GM19372 (cell line): Measurements from ENCODE around the gene CREBBP.

ENCODE experiments used
- ATAC-seq: cut with Tn5 transposase; IDR thresholded peaks from one replicate; pipeline ENCODE4 v1.9.1; 2021; ENCODE audit warnings: mild to moderate bottlenecking, low read depth, moderate library complexity; ENCODE audit not compliant: unreplicated experiment

CREBBP gene

GRCh38 chr16:3774156-3774767 lies 106.3 kb downstream of the CREBBP start:
- no peak for ATAC-seq

GRCh38 chr16:3773663-3774062 lies 106.8 kb downstream of the CREBBP start:
- ATAC-seq, result no peak

GRCh38 chr16:3771513-3771912 lies 109.0 kb downstream of the CREBBP start:
- no peak for ATAC-seq

GRCh38 chr16:3770530-3770929 lies 110.0 kb downstream of the CREBBP start:
- no peak for ATAC-seq

GRCh38 chr16:3769942-3770341 lies 110.6 kb downstream of the CREBBP start:
- ATAC-seq, result no peak

- ATAC-seq, result no peak
Measured at GRCh38 chr16:3769013-3769412, 111.5 kb downstream of the CREBBP start.

- ATAC-seq, result no peak
Measured at GRCh38 chr16:3767333-3767986, 113.1 kb downstream of the CREBBP start.

DNA sequence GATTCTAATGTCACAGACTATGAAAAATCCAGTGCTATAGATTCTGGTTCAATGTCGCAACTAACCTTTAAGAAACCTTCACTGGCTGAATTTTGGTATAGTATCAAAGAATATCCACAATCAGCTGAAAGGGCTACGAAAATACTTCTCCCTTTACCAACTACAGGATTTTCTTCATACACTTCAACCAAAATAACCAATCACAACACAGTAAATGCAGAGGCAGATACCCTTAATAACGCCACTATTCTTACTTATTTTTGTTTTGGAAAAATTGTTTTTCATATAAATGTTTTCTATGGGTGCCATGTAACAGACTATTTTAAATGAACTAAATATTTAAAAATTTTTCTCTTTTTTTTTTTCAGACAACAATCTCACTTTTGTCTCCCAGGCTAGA lies 114.3 kb downstream of the CREBBP start:
- ATAC-seq, result no peak

GRCh38 chr16:3764409-3764808 lies 116.1 kb downstream of the CREBBP start:
- ATAC-seq, result no peak

DNA sequence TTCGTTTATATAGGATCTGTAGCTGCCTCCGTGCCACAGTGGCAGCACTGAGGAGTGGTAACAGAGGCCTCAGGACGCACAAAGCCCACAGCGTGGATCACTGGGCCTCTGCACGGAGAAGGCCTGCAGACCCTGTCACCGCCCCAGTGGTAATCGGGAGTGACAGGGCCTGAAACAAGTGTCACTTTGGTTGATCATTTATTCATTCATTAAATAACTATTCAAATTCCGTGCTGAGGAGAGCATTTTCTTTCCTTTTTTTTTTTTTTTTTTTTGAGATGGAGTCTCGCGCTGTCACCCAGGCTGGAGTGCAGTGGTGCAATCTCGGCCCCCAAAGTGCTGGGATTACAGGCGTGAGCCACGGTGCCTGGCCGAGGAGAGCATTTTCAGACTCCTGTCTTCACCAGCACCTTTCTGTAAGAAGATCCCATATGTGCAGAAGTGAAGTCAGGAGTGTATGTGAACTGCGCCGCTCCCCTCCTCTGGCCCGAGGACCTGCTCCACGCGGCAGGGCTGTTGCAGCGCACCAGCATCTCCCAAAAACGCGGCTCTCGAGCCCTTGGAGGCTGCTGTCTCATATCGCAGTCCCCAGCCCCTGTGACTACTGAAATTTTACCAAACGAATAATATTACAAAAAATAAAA lies 118.3 kb downstream of the CREBBP start:
- ATAC-seq, result no peak

- ATAC-seq, result no peak
Measured at GRCh38 chr16:3761375-3762106, 119.0 kb downstream of the CREBBP start.

- ATAC-seq, result no peak
Measured at GRCh38 chr16:3760518-3760917, 120.0 kb downstream of the CREBBP start.

DNA sequence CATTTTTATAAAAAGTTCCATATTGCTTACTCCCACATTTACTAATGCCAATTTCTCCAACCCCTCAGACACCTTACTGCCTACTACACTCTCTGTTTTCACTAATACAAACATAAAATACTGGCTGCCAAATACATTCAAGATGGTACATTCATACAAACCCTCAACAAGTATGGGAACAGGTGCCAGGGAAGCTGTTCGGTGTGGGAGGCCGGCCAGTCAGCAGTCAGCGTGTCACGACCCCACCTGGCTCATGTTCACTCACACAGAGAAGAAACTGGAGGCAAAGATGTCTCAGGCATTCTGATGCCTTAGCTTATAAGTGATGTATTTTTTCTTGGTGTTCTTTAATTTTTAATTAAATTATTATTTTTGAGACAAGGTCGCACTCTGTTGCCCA lies 120.8 kb downstream of the CREBBP start:
- no peak for ATAC-seq

DNA sequence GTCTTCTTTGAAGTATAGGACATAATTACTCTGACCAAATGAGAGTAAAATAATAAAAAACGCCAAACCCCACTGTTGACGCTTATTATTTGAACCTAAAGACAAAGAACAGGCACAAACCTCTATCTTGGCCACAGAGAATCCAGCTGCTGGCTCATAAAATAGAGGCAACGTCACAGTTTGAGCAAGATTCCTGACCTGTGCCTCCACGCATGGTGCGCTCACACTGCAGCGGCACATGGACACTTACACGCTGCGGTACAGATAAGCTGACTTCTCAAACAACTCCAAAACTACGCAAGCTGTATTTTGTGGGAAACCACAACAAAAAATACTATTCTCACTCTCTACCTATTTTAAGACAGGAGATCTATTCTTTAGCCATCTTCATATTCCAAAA lies 124.4 kb downstream of the CREBBP start:
- ATAC-seq, result no peak

GRCh38 chr16:3755249-3755648 lies 125.3 kb downstream of the CREBBP start:
- no peak for ATAC-seq

DNA sequence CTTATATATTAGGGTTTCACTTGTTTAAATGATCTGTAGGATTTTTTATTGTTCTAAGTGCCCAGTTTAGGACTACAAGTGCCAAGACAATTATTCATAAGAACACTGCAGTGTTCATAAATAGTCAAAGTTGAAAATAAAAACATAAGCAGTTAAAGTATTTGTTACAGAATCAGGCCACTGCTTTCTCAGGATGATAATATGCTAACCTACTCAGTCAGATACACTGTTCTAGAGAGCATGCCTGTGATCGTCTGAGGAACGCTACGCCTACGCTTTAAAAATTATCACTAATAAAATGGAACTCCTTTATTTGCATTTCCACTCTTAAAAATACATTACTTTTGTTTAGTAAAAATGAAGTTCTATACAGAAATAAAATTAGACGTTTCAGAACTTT lies 125.7 kb downstream of the CREBBP start:
- no peak for ATAC-seq

DNA sequence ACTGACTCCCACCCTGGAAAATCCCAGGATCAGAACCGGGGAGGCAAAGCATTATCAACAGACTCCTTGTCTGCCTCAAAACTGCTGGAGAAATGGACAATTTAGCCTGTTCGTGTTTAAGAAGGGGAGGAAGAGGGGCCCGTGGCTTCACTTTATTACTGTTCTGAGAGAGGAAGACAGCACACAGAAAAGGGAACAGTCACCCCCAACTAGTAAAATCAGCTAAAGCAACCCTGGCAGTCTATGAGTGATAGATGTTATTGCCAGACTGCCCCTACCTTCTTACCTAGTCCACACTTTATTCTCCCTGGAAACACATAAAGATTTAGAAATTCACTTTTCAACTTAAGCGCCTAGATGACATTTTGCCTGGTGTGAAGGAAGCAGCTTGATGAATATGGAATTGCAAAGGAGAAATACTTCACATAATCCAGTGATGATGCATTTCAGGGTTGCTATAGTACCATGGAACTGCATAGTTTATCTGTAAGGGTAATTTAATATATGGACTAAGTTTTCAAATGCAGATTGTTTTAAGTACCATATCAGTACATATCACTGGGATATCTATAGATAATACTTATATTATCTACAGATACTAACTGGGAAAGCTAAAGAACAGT lies 126.3 kb downstream of the CREBBP start:
- ATAC-seq, result no peak

DNA sequence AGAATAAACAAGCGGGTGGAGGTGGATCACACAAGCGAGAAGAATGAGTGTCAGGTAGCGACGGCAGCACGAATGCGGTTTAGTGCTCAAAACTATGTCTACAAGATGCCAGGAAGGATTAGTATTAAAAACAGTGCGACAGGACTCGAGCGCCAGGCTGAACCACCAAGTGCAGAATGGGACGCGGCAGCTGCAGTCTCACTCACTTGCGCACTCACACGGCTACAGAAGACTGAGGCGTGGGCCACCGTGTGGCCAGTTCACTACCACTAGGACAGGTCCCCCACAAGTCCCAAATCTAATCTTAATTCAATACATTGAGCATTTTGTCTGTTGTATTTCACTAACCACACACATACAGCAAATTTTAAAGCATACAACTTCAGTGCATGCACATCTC lies 127.5 kb downstream of the CREBBP start:
- ATAC-seq, result no peak

DNA sequence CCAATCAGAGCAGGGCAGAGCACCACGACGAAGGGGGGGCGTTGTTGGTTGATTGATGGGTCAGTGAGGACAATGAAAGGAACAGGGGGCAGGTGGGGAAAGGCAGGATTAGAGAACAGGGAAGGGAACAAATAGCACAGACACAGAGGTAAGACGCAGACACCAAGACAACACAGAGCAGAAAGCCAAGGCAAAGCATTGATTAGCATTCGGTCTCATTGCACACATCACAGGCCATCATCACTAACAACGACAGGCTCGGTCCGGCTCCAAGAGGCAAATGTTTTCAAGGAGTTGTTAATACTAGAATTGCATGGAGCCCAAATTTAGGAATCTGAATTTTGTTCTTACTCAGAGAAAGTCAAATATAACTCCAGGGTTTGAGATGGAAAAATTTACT lies 128.6 kb downstream of the CREBBP start:
- ATAC-seq, result no peak

- ATAC-seq, result no peak
Measured at GRCh38 chr16:3748307-3748706, 132.2 kb downstream of the CREBBP start.

DNA sequence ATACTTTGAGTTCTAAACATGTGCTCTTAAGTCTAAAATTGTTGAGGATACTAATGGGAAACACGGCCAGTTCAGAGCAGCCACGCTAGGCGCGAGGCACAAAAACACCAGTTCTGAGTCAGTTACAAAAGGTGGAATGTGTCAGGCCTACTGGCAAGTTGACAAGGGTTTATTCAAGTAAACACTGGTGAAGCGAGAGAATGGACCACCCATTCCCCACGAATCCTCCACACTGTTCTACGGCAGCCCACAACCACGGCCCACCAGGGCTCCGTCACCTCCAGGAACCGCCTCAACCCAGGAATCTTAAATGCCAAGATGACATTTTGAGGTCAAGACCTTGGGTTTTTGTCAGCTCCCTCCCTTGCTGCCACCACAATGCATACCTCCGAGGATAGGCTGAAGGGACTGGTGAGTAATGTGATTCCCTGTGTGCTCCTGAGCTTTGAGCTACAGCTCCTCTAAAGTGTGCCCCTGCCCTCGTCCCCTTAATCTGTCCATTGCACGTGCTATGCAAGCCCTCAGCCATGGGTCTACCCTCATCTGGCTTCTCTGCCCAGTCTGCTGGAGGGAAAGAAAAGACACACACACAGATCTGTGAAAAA lies 134.7 kb downstream of the CREBBP start:
- no peak for ATAC-seq
